Activated naive CD4-positive, alpha-beta T cell (primary cell): ENCODE results near the gene PCDHGA1.
A peak's percentile ranks its signal among the peaks of the same experiment; 100 is the strongest.
"Not testable (repeated sequence)": the region's sequence is repeated elsewhere in the genome, so short reads cannot be mapped to it uniquely, and the experiment has no call there.

ENCODE experiments used
- DNase-seq, 4 experiments: peaks; one replicate each; lab custom pipeline; 2025; lab: John Stamatoyannopoulos, UW

PCDHGA1 gene

GRCh38 chr5:141382469-141383294, 52.4 kb downstream of the PCDHGA1 start, which contains the start of gene PCDHGA7:
Gene PCDHGA7 (plus strand): TSS chr5:141382742. CDS start chr5:141382900, 158 bp downstream.
- no peak for DNase-seq

- no peak for DNase-seq
Observed at GRCh38 chr5:141383345-141383744, 53.0 kb downstream of the PCDHGA1 start.

GRCh38 chr5:141384471-141385267, 54.4 kb downstream of the PCDHGA1 start:
- DNase-seq, result no peak

GRCh38 chr5:141387557-141388311, 57.4 kb downstream of the PCDHGA1 start, which contains the start of gene PCDHGB4:
Gene PCDHGB4 (plus strand): TSS chr5:141387698. CDS start chr5:141387885, 187 bp downstream.
- DNase-seq, result not testable (repeated sequence)

- no peak for DNase-seq
Observed at GRCh38 chr5:141388661-141389060, 58.3 kb downstream of the PCDHGA1 start.

GRCh38 chr5:141389153-141390042, 59.1 kb downstream of the PCDHGA1 start:
- no peak for DNase-seq

- DNase-seq, result no peak
Observed at GRCh38 chr5:141392429-141393198, 62.3 kb downstream of the PCDHGA1 start, which contains the start of gene PCDHGA8. Gene PCDHGA8 (plus strand): TSS chr5:141392633. CDS start chr5:141392814, 181 bp downstream.

- DNase-seq, result no peak
Observed at GRCh38 chr5:141393267-141393666, 63.0 kb downstream of the PCDHGA1 start.

GRCh38 chr5:141394401-141395187, 64.3 kb downstream of the PCDHGA1 start:
- DNase-seq, result not testable (repeated sequence)

- not testable (repeated sequence) for DNase-seq
Observed at GRCh38 chr5:141397756-141398551, 67.6 kb downstream of the PCDHGA1 start, which contains the start of gene PCDHGB5. Gene PCDHGB5 (plus strand): TSS chr5:141397947. CDS start chr5:141398128, 181 bp downstream.

- DNase-seq, result no peak
Observed at GRCh38 chr5:141398608-141399007, 68.3 kb downstream of the PCDHGA1 start.

- no peak for DNase-seq
Observed at GRCh38 chr5:141399555-141400258, 69.4 kb downstream of the PCDHGA1 start.

GRCh38 chr5:141402553-141403243, 72.4 kb downstream of the PCDHGA1 start, which contains the start of gene PCDHGA9:
Gene PCDHGA9 (plus strand): TSS chr5:141402778. CDS start chr5:141402953, 175 bp downstream.
- DNase-seq, result no peak

- DNase-seq, result no peak
Observed at GRCh38 chr5:141403387-141403786, 73.1 kb downstream of the PCDHGA1 start.

- peak in 1 of 4 experiments; percentile 21 for DNase-seq
Observed at GRCh38 chr5:141407790-141408505, 77.6 kb downstream of the PCDHGA1 start, which contains the start of gene PCDHGB6. Gene PCDHGB6 (plus strand): TSS chr5:141408021. CDS start chr5:141408203, 182 bp downstream.
